PC-3 (cell line): ENCODE data around the gene ZP1. TPM values are rescaled to one million over a fixed set of nuclear protein-coding genes. Genes with fewer than 3 reads are reported as not detected.

Experiments
- ATAC-seq: fragments of 200-7000 bp; cut with Tn5 transposase; 2 replicates; pipeline ENCODE4 v1.9.1; 2020; ENCODE audit warnings: mild to moderate bottlenecking, moderate library complexity
- BruUV-seq: library from RNA; stranded (reverse); fragments of 400-500 nt; replicated peaks from 2 replicates; lab custom pipeline; 2021; lab: Mats Ljungman, UMichigan
- CTCF ChIA-PET: fragments of 300-600 bp; sonication (Branson Sonifier 250); formaldehyde crosslinking; loops from one replicate; lab custom pipeline; 2022; ENCODE audit warnings: antibody characterized with exemption; lab: Charles Lee
- POLR2A ChIA-PET: fragments of 300-600 bp; sonication (Branson Sonifier 250); formaldehyde crosslinking; loops from one replicate; lab custom pipeline; 2022; ENCODE audit warnings: antibody characterized with exemption; ENCODE audit not compliant: unreplicated experiment; lab: Charles Lee
- DNase-seq: peaks from one replicate; pipeline ENCODE4 v3.0.0-alpha.2; 2015
- H2AFZ ChIP-seq: fragments of 300-600 bp; sonication (generic); 2 replicates; pipeline ENCODE4 v1.6.0; 2016; ENCODE audit warnings: antibody characterized with exemption, low read length
- H3F3A ChIP-seq: fragments of 300-600 bp; sonication (generic); one replicate; pipeline ENCODE4 v1.6.0; 2017; ENCODE audit warnings: antibody characterized with exemption, low read length, control low read depth, mild to moderate bottlenecking; ENCODE audit not compliant: unreplicated experiment
- H3K27ac ChIP-seq: fragments of 300-600 bp; sonication (generic); 2 replicates; pipeline ENCODE4 v1.5.1; 2016; ENCODE audit warnings: mild to moderate bottlenecking, low read length
- H3K27me3 ChIP-seq: fragments of 300-600 bp; sonication (generic); 2 replicates; pipeline ENCODE4 v1.6.1; 2016; ENCODE audit warnings: low read length, mixed read lengths
- H3K36me3 ChIP-seq: fragments of 300-600 bp; sonication (generic); 2 replicates; pipeline ENCODE4 v1.6.1; 2016; ENCODE audit warnings: low read depth, mixed run types, low read length, mixed read lengths
- H3K4me1 ChIP-seq: fragments of 300-600 bp; sonication (generic); 2 replicates; pipeline ENCODE4 v1.5.1; 2016; ENCODE audit warnings: low read length; ENCODE audit not compliant: insufficient read depth
- H3K4me2 ChIP-seq: fragments of 300-600 bp; sonication (generic); 2 replicates; pipeline ENCODE4 v1.6.0; 2016; ENCODE audit warnings: low read length
- H3K4me3 ChIP-seq: fragments of 300-600 bp; sonication (generic); 2 replicates; pipeline ENCODE4 v1.5.1; 2016; ENCODE audit warnings: mild to moderate bottlenecking, low read length, mixed read lengths
- H3K79me2 ChIP-seq: fragments of 300-600 bp; sonication (generic); 2 replicates; pipeline ENCODE4 v1.6.1; 2017; ENCODE audit warnings: low read length, mixed read lengths
- H3K9ac ChIP-seq: fragments of 300-600 bp; sonication (generic); 2 replicates; pipeline ENCODE4 v1.6.0; 2016; ENCODE audit warnings: mild to moderate bottlenecking, low read length
- H3K9me2 ChIP-seq: fragments of 300-600 bp; sonication (generic); replicated peaks from 2 replicates; pipeline ENCODE4 v1.6.1; 2016; ENCODE audit warnings: mixed run types, low read length, mixed read lengths
- H3K9me3 ChIP-seq: fragments of 300-600 bp; sonication (generic); 2 replicates; pipeline ENCODE4 v1.6.1; 2016; ENCODE audit warnings: low read length, mixed read lengths
- H4K20me1 ChIP-seq: fragments of 300-600 bp; sonication (generic); 2 replicates; pipeline ENCODE4 v1.6.1; 2016; ENCODE audit warnings: low read length, mixed read lengths
- EZH2 ChIP-seq: fragments of 300-600 bp; sonication (generic); IDR thresholded peaks from one replicate; pipeline ENCODE4 v1.6.1; 2017; ENCODE audit warnings: antibody characterized with exemption, mild to moderate bottlenecking, low read length; ENCODE audit not compliant: unreplicated experiment
- EZH2phosphoT487 ChIP-seq: fragments of 300-600 bp; sonication (generic); IDR thresholded peaks from 2 replicates; pipeline ENCODE4 v1.6.1; 2018; ENCODE audit warnings: mild to moderate bottlenecking, antibody characterized with exemption, low read length, borderline replicate concordance
- intact Hi-C: fragments of 100-400 bp; cut with micrococcal nuclease; formaldehyde crosslinking; loops from 2 replicates; pipeline ENCODE4 v1.9.0; 2023
- total RNA-seq: library from RNA; depleted of rRNA; stranded (reverse); fragments of >200 nt; gene quantifications from 2 replicates; pipeline ENCODE4 v1.2.3, GENCODE V29; 2014
- TF ChIP-seq, protein P1 (sequence below): fragments of 300-600 bp; sonication (generic); conservative IDR thresholded peaks from 2 replicates; pipeline ENCODE4 v1.5.1; 2017; ENCODE audit warnings: antibody characterized with exemption, low read depth, mild to moderate bottlenecking, low read length

Gene ZP1
- total RNA-seq, 1 experiment from 2014 or later: not detected

DNA sequence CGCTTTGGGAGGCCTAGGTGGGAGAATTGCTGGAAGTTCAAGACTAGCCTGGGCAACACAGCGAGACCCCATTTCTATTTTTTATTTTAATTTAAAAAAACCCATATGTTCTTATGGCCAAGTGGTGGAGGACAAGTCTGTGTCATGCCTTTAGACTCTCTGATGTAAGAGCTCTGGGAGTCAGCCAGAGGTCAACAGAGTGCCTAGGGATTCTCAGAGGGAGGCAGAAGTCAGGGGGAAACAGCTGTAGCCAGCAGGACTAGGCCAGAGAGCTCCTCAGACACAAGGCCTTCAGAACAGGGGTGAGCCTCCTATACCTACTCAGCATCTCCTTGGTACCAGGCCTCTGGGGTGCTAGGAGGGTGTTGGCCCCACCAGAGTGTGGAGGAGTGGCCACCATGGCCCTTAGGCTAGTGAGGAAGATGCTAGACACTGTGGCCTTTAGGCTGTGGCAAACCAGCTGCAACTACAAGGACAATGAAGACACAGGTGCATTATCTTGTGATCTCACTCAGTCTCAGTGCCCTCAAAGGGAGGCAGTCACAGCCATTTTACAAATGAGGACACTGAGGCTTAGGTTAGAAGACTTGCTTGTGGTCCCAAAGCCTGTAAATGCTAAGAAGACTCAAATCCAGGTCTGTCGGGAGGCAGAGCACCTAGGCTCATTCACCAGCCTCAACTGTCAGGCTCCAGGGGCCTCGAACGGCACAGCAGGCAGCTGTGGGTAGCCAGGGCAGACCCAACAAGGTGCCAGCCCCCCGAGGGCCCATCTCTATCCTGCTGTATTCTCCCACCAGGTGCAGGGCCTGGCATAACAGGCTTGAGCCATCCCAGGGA is 5.0 kb downstream of the ZP1 start:
- no TSS peak for BruUV-seq

DNA sequence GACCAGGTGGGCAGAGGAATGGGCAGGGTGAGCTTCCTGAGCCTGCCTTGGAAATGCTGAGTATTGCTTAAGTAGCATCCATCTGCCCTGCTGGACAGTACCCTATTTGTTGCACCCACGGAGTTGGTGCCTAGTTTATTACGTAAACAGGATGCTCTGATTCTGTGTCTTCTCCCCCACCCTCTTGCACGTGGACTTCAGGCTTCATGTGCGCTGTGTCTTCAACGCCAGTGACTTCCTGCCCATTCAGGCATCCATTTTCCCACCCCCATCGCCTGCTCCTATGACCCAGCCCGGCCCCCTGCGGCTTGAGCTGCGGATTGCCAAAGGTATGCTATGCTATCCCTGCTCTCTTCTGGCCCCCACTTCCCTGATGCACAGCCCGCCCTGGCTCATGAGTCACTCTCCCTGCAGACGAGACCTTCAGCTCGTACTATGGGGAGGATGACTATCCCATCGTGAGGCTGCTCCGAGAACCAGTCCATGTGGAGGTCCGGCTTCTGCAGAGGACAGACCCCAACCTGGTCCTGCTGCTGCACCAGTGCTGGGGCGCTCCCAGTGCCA is 5.7 kb downstream of the ZP1 start:
- CTCF ChIA-PET: no interaction called here

More for the DNA sequence above, 5.0 kb downstream of the ZP1 start:
- Histone ChIP-seq H3F3A (no peaks in the 10 kb centered on the region), H3K9me2 (no peaks in the 10 kb centered on the region), H3K4me2 (no peak overlapping the region), H3K27ac (no peak overlapping the region), H3K36me3 (no peaks in the 10 kb centered on the region), H3K79me2 (no peaks in the 10 kb centered on the region), H3K9ac (no peak overlapping the region), H2AFZ (no peak overlapping the region), H4K20me1 (no peaks in the 10 kb centered on the region), H3K4me3 (no peak overlapping the region), H3K9me3 (no peaks in the 10 kb centered on the region), H3K4me1 (peaks cover 1% of the 10 kb centered on the region; the same call in 1 of the 2 replicates), H3K27me3 (no peaks in the 10 kb centered on the region)
- ChIA-PET POLR2A (no interaction called here), CTCF (no interaction called here)
- no peak for DNase-seq
- intact Hi-C loops: no loop called here
- no peak for TF ChIP-seq EZH2phosphoT487
- TF ChIP-seq, protein P1, sequence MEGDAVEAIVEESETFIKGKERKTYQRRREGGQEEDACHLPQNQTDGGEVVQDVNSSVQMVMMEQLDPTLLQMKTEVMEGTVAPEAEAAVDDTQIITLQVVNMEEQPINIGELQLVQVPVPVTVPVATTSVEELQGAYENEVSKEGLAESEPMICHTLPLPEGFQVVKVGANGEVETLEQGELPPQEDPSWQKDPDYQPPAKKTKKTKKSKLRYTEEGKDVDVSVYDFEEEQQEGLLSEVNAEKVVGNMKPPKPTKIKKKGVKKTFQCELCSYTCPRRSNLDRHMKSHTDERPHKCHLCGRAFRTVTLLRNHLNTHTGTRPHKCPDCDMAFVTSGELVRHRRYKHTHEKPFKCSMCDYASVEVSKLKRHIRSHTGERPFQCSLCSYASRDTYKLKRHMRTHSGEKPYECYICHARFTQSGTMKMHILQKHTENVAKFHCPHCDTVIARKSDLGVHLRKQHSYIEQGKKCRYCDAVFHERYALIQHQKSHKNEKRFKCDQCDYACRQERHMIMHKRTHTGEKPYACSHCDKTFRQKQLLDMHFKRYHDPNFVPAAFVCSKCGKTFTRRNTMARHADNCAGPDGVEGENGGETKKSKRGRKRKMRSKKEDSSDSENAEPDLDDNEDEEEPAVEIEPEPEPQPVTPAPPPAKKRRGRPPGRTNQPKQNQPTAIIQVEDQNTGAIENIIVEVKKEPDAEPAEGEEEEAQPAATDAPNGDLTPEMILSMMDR: no peak
- TF ChIP-seq EZH2: no peak
- no peak for ATAC-seq

More for the DNA sequence above, 5.7 kb downstream of the ZP1 start:
- H3K9me3 ChIP-seq: no peaks in the 10 kb centered on the region
- no peak overlapping the region for H3K4me3 ChIP-seq
- intact Hi-C loops: no loop called here
- no peaks in the 10 kb centered on the region for H3K27me3 ChIP-seq
- H3K4me2 ChIP-seq: no peak overlapping the region
- H3F3A ChIP-seq: no peaks in the 10 kb centered on the region
- no peaks in the 10 kb centered on the region for H3K79me2 ChIP-seq
- BruUV-seq: no TSS peak
- ATAC-seq (no peak), DNase-seq (no peak)
- H3K9ac ChIP-seq: no peak overlapping the region
- H3K36me3 ChIP-seq: no peaks in the 10 kb centered on the region
- no peaks in the 10 kb centered on the region for H3K4me1 ChIP-seq
- TF ChIP-seq EZH2: no peak
- TF ChIP-seq, protein P1: no peak
- no peak for TF ChIP-seq EZH2phosphoT487
- no peaks in the 10 kb centered on the region for H3K9me2 ChIP-seq
- no peak overlapping the region for H3K27ac ChIP-seq
- H4K20me1 ChIP-seq: no peaks in the 10 kb centered on the region
- no peak overlapping the region for H2AFZ ChIP-seq
- POLR2A ChIA-PET: no interaction called here
